ENCODE data around the gene ASB16.
A peak's percentile ranks its signal among the peaks of the same experiment; 100 is the strongest.
"Not testable (repeated sequence)": the region's sequence is repeated elsewhere in the genome, so short reads cannot be mapped to it uniquely, and the experiment has no call there.

ASB16 gene, protein sequence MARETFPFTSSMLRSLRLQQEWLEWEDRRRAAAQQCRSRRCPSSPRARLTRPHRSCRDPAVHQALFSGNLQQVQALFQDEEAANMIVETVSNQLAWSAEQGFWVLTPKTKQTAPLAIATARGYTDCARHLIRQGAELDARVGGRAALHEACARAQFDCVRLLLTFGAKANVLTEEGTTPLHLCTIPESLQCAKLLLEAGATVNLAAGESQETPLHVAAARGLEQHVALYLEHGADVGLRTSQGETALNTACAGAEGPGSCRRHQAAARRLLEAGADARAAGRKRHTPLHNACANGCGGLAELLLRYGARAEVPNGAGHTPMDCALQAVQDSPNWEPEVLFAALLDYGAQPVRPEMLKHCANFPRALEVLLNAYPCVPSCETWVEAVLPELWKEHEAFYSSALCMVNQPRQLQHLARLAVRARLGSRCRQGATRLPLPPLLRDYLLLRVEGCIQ

DNA sequence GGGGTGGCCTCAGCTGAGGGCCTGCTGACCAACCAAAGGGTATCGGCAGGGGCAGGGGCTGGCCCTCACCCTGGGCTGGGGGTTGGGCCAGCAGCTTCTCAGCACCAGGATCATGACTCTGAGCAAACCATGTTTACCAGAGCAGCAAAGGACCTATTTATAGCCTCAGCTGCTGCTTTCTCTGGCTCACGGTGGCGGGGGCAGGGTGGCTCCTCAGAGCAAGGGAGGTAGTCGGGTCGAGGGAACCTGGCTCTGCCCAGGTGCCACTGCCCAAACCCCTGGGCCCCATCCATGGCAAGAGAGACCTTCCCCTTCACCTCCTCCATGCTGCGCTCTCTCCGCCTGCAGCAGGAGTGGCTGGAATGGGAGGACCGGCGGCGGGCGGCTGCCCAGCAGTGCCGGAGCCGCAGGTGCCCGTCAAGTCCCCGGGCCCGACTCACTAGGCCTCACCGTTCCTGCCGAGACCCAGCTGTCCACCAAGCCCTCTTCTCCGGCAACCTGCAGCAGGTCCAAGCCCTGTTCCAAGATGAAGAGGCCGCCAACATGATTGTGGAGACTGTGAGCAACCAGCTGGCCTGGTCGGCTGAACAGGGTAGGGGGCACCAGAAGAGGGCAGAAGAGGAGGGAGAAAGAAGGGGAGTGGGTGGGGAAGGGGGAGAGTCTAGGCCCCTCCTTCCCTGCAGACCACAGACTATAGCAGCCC lies at the start of gene ASB16:
TSS of gene ASB16 (plus strand) at position 206 of the 703 bp plus-strand sequence. CDS start at position 292, 86 bp downstream.
- DNase-seq: no peak

DNA sequence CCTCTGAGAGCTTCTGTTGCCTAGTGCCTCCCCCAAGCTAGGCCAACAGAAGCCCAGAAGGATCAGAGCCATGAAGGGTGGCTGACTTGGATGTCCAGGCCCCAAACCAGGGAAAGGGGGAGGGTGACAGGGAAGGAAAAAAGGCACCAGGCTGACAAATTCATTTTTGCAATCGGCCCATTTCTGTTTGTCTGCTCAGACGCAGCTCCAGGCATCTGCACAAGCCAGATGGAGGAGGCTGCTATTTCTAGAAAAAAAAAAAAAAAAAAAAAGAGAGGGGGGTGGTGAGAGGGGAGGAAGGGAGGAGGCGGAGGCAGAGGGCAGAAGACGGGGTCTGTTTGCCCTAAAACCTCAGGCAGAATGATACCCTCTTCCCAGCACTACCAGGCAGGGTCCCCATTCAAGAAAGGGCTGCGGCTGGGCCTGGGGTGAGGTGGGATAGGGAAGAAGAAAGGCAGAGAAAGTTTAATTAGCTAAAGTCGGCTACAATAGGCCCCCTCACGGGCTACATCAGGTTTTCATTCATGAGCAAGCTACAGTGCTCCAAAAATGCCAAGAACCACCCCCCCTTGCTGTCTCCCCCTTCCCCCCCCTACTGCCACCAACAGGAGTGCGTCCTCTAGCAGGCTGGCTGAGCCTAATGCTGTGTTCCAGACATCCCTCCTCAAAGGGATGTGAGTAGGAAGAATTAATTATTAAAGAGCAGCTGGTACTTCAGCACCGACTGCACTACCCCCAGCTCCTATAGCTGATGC lies 49.5 kb upstream of the ASB16 start:
- DNase-seq: no peak

DNA sequence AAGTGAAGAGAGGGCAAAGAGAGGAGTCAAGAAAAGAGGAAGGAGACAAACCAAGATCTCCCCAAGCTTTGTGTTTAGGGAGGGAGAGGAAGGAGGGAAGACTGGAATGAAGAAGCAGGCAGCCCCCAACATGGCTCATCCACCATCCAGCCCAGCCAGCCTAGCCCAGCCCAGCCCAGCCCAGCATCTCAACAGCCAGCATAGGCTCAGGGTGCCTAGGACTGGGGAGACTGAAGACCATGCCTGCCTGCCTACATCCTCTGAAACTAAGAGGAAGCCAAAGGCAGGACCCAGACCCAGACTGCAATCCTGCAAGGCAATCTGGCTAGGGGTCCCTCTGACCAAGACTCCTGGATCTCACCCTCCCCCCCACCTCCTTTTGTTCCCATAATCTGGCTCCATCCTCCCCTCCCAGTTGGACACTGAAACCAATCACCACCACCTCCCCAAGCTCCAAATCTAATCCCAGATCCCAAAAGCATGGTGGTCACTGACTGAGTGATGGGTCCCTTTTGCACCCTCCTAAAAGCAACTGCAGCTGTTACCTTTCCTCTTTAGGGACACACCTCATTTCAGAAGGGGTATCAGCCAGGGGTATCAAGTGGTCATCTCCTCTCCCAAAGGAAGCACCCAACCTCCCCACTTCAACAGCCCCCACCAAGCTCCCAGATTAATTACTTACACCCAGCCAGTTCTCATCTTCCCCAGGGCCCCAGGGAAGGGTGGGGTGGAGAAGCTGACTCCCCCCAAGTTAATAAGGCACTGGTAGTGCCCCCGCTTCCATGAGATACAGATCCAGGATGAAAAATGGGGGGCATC lies 48.3 kb upstream of the ASB16 start:
- no peak for DNase-seq

GRCh38 chr17:44122816-44123355 lies 47.6 kb upstream of the ASB16 start:
- peak in 1 of 2 donors; percentile 21 for DNase-seq

GRCh38 chr17:44123356-44124117 lies 47.0 kb upstream of the ASB16 start, which contains the start of gene HDAC5:
Gene HDAC5, minus strand, starts transcription at chr17:44123641. Its CDS starts 6,126 bp downstream, at chr17:44117515.
- DNase-seq: peak; percentile 94 to 96

DNA sequence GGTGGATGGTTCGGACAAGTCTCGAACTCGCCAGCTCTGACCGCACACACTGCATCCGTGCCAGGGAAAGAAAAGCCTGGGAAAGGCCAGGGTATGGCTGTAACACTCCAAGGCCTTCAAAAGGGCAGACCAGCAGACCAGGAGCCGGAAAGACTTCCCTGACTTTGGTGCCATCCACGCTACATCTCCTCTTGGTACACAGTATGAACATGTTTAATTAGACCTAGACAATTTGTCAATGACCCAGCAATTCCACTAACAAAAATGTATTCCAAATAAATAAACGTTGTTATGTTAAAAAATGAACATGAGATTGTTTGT lies 46.4 kb upstream of the ASB16 start:
- no peak for DNase-seq

DNA sequence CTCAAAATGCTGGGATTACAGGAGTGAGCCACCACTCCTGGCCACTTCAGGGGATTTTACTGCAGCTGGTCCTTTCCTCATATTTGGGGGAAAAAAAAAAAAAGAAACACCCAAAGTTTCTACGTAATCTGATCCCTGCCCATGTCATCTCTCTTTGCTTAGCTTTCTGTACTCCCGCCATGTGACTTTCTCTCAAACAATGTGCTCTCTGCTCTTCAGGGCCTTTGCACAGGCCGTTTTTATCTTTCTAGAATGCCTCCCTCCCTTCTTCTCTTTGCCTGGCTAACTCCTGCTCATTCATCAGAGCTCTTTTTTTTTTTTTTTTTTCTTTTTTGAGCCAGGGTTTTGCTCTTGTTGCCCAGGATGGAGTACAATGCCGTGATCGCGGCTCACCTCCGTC lies 42.1 kb upstream of the ASB16 start:
- no peak for DNase-seq

DNA sequence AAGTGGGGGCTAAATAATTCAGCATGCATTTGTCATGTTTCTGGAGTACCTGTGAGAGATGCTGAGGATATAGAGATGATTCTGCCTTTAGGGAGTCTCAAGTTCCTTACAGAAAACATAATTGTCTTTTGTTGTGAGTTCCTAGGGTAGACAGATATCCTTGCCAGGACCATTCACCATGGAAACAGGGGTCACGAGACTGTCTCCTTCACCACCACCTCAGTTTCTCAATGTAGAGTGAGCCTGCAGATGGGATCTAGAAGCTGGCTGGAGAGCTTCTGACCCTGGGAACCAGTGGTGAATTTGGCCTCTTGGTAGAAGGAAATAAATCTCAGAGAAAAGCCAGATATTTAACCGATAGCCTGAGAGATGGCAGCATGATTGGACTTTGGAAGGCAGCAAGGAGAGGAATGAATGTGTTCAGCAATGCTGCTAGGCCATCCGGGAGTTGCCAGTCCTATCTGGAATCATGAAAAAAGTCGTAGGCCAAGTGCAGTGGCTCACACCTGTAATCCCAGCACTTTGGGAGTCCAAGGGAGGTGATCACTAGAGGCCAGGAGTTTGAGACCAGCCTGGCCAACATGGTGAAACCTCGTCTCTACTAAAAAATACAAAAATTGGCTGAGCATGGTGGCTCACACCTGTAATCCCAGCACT lies 39.7 kb upstream of the ASB16 start:
- DNase-seq: no peak

DNA sequence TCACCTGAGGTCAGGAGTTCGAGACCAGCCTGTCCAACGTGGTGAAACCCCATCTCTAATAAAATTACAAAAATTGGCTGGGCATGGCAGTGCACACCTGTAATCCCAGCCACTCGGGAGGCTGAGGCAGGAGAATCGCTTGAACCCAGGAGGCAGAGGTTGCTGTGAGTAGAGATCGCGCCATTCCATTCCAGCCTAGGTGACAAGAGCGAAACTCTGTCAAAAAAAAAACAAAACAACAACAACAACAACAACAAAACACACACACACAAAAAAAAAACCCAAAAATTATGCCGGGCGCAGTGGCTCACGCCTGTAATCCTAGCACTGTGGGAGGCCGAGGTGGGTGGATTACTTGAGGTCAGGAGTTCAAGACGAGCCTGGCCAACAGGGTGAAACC lies 39.1 kb upstream of the ASB16 start:
- DNase-seq: not testable (repeated sequence)

GRCh38 chr17:44132275-44132821 lies 38.2 kb upstream of the ASB16 start:
- DNase-seq: no peak

DNA sequence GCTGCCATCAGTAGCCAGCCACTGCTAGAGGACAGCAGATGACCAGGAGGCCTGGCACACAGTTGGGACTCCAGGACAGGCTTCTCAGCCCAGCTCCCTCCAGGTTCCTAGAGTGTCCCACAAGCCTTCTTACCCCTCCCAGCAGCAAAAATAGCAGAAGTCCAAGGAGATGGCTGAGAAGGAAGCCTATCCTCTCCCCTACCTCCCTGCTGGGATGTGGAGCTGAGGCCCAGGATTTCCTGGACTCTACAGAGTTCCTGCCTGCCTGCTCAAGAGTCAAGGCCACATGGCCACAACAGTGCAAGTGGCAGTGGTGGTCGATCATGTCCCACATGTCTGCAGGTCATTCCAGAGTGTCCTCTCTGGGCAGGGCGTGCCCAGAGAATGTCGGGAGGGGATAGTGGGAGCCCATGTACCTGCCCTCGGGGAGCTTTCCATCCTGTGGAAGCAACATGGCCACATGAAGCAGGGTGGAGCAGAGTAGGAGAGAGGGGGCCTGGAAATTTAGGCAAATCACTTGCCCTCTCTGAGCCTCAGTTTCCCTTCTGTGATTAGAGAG lies 36.5 kb upstream of the ASB16 start:
- DNase-seq: no peak

DNA sequence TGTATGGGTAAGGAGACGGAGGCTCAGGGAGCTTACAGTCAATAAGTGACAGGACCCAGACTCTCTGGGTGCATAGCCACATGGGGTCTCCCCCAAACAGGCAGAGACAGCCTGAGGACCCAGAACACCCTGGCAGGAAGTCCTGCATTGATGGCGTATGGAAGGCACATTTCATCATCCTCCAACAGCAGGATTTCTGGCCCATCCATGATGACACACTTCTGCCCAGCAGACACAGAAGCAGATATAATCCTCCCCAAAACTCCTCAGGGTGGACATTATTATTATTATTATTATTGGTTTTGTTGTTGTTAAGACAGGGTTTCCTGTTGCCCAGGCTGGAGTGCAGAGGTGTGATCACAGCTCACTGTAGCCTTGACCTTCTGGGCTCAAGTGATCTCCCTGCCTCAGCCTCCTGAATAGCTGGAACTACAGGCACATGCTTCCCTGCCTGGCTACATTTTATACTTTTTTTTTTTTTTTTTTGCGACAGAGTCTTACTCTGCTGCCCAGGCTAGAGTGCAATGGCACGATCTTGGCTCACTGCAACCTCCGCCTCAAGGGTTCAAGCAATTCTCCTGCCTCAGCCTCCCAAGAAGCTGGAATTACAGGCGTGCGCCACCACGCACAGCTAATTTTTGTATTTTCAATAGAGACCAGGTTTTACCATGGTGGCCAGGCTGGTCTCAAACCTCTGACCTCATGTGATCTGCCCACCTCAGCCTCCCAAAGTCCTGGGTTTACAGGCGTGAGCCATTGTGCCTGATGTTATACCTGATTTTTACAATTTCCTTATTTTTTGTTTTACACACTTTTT lies 35.5 kb upstream of the ASB16 start:
- DNase-seq: no peak

DNA sequence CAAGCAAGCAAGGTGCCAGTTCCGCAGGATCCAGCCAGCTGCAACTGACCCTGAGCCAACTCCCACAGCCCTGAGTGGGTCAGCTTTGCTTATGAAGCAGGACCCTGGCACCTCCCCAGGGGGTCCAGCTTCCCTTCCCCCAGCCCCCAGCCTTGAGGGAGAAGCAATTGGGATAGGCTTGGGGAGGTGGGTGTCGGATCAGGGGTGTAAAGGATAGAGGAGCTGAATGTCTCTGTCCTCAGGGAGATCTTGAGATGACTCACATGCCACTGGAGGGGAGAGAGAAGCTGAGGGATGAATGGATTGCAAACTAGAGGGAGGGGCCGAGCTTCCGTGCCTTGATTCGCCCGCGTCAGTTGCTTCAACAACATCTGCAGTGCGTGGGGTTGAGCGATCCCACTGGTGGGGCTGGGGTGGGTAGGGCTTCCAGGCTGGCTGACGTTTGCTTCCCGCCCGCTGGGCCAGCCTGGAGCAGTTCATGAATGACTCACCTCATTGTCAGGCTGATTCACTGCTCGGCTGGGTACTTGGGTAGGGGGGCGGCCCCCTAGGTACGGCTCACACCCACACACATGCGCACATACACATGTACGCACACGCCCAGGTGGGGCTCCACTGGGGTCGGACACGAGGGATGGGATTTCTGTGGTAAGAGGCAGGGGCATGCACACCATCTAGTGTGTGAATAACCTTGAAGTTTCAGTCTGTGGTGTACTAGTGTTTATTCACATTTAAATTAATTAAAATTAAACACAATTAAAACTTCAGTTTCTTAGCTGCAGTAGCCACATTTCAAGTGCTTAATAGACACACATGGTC lies 32.4 kb upstream of the ASB16 start:
- DNase-seq: peak; percentile 38 to 78

GRCh38 chr17:44143921-44144320 lies 26.6 kb upstream of the ASB16 start:
- DNase-seq: not testable (repeated sequence)

DNA sequence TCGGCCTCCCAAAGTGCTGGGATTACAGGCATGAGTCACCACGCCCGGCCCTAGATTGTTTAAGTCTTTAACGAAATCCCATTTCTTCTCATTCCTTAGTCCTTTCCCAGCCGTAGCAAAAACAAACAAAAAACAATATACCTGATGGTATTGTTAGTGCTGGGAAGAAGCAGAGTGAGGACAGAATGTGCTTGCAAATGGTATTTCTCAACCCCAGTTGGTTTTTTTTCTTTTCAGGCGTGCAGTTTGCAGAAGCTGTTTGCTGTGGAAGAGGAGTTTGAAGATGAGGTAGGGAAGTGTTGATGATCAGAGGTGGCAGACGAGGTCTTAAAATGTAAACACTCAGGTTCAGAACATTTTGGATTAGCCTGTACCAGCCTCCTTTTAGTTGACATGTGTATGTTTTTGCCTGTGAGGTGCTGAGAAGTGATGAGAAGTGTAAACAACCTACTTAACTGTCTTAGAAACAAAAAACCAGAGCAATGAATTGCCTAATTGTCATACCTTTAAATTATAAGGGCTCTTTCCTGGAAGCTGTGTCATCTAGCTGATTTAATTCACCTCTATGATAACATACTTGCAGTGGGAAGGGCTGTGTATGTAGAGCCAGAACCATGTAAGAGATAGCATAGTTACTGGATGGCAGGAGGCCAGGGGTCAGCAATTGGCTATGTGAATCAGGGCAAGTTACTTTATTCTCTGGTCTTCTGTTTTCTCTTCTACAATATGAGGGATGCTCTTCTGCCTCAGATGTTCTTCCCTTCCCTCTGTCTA lies 25.4 kb upstream of the ASB16 start:
- no peak for DNase-seq

DNA sequence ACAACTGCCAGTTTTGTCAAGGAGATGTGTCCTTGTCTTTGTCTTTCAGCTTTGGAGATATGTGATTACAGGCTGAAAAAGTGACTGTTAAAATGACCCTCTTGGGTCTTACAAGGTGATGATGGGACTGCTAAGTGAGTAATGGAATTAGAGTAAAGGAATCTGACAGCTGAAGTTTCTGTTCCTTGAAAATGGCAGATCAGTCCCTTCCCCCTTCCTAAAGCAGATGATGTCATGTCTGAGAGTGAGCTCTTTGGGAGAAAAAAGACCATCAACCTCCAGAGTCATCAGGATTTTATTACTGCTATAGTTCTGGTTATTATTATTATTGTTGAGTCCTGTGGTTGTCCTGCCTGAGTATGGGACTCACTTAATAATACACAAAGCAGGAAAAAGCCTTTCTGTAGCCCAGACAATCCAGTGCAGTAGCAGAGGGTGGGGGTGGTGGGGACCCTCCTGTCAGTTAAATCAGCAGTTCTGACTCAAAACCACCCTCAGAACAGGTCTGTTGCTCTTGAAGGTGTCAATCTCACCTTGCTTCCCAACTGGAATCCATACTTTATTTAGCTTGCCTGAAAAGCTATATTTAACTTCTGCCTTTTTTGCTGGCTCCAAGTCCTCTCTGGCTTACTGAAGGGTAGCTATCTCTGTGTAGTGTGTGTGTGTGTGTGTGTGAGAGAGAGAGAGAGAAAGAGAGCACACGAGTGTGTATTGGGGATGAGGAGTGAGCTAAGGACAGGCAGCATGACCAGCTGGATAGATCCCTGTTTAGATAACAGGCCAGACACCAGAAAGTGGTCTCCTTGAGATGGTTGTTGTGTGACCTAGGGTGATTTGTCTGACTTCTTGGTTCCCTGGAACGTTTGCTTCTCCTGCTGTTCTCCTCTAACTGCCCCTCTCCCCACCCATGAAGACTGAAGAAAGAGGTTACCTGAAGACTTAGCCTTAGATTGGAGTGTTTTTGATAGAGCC lies 23.8 kb upstream of the ASB16 start:
- no peak for DNase-seq
